ENCODE results near the gene CEACAM8. TPM values are rescaled to one million over a fixed set of nuclear protein-coding genes. Genes with fewer than 3 reads are reported as not detected.
"Not testable (repeated sequence)": the region's sequence is repeated elsewhere in the genome, so short reads cannot be mapped to it uniquely, and the experiment has no call there.

The CEACAM8 gene
- total and polyA plus RNA-seq, 3 donors from 2014 or later: 0.16 TPM; not detected in 2

GRCh38 chr19:42540071-42540553 lies 54.6 kb downstream of the CEACAM8 start:
- Histone ChIP-seq H3K9me3 (no peaks in the 10 kb centered on the region), H3K27ac (no peak overlapping the region), H3K27me3 (no peaks in the 10 kb centered on the region), H3K4me1 (no peaks in the 10 kb centered on the region), H3K4me3 (no peak overlapping the region), H3K36me3 (ENCODE audit: low read depth, missing control alignments) (no peaks in the 10 kb centered on the region)
- TF ChIP-seq CTCF (IDR thresholded peaks at IDR 0.05) (no peak), POLR2A (IDR thresholded peaks at IDR 0.05) (no peak)
- intact Hi-C loops (cut with DNase I; ENCODE audit: low total_unique reads): no loop called here
- DNase-seq: no peak
- WGBS, 2 donors: 76% methylated on average over 8 of the region's 8 CpGs

GRCh38 chr19:42538841-42539709 lies 55.6 kb downstream of the CEACAM8 start:
- Histone ChIP-seq H3K4me3 (no peak overlapping the region), H3K27me3 (no peaks in the 10 kb centered on the region), H3K9me3 (no peaks in the 10 kb centered on the region), H3K36me3 (ENCODE audit: low read depth, missing control alignments) (no peaks in the 10 kb centered on the region), H3K27ac (no peak overlapping the region), H3K4me1 (no peaks in the 10 kb centered on the region)
- WGBS, 2 donors: 88 to 90% methylated on average over 6 to 7 of the region's 7 CpGs
- TF ChIP-seq CTCF (IDR thresholded peaks at IDR 0.05): no peak
- TF ChIP-seq POLR2A (IDR thresholded peaks at IDR 0.05): no peak
- intact Hi-C loops (cut with DNase I; ENCODE audit: low total_unique reads): no loop called here
- no peak for DNase-seq

GRCh38 chr19:42535276-42535675 lies 59.4 kb downstream of the CEACAM8 start:
- 82 to 86% methylated on average over 2 of the region's 2 CpGs for WGBS, 2 donors
- H3K4me3 ChIP-seq; H3K9me3 ChIP-seq; H3K27me3 ChIP-seq; H3K36me3 ChIP-seq (ENCODE audit: low read depth, missing control alignments); H3K4me1 ChIP-seq; intact Hi-C loops (cut with DNase I; ENCODE audit: low total_unique reads); DNase-seq; H3K27ac ChIP-seq: not testable (repeated sequence)

- TF ChIP-seq CTCF (IDR thresholded peaks at IDR 0.05) (no peak), POLR2A (IDR thresholded peaks at IDR 0.05) (no peak)
- Histone ChIP-seq H3K4me1 (no peaks in the 10 kb centered on the region), H3K36me3 (ENCODE audit: low read depth, missing control alignments) (no peaks in the 10 kb centered on the region), H3K27me3 (no peaks in the 10 kb centered on the region), H3K27ac (no peak overlapping the region), H3K9me3 (no peaks in the 10 kb centered on the region), H3K4me3 (no peak overlapping the region)
- intact Hi-C loops (cut with DNase I; ENCODE audit: low total_unique reads): no loop called here
- no peak for DNase-seq
Observed at GRCh38 chr19:42534391-42534790, 60.3 kb downstream of the CEACAM8 start.

- Histone ChIP-seq H3K9me3 (no peaks in the 10 kb centered on the region), H3K27ac (no peak overlapping the region), H3K4me3 (no peak overlapping the region), H3K27me3 (no peaks in the 10 kb centered on the region), H3K4me1 (peaks cover 10% of the 10 kb centered on the region), H3K36me3 (ENCODE audit: low read depth, missing control alignments) (no peaks in the 10 kb centered on the region)
- DNase-seq: no peak
- no peak for TF ChIP-seq CTCF (IDR thresholded peaks at IDR 0.05)
- no peak for TF ChIP-seq POLR2A (IDR thresholded peaks at IDR 0.05)
- 76 to 98% methylated on average over 2 of the region's 2 CpGs for WGBS, 2 donors
- intact Hi-C loops (cut with DNase I; ENCODE audit: low total_unique reads): no loop called here
Observed at GRCh38 chr19:42532891-42533290, 61.8 kb downstream of the CEACAM8 start.

All from testis (tissue), 3 donors.